ENCODE results near the gene PLA2G5. TPM values are rescaled to one million over a fixed set of nuclear protein-coding genes. Genes with fewer than 3 reads are reported as not detected.
"Not testable (repeated sequence)": the region's sequence is repeated elsewhere in the genome, so short reads cannot be mapped to it uniquely, and the experiment has no call there.

PLA2G5 gene
- total and polyA plus RNA-seq, 2 experiments from 2014 or later: not detected

DNA sequence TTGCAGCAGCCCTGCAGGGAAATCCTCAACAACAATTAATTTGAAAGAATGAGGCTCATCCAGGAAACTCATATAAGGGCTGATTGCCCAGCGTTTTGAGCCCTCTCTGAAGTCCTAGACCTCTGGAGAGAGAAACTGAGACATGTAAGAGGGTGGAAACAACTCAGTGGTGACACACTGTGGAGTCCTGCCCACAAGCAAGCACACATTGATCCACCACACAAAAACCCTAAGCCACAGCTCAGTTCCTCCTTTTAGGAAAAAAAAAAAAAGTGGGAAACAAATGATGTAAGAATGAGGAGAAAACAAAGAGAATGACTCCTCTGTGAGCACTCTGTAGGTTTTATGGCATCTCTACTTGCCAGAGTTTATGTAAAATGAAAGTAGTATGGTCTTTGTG, 22.9 kb upstream of the PLA2G5 start:
- no peak for TF ChIP-seq CTCF (IDR thresholded peaks at IDR 0.05; ENCODE audit: low read depth, low read length)
- H3K4me3 ChIP-seq: no peak overlapping the region
- H3K27ac ChIP-seq: no peak overlapping the region
- no peak for DNase-seq (ENCODE audit: low read depth in 1 of 2, low spot score in 1 of 2)
- no peaks in the 10 kb centered on the region for H3K36me3 ChIP-seq
- no peaks in the 10 kb centered on the region for H3K27me3 ChIP-seq
- no peaks in the 10 kb centered on the region for H3K9me3 ChIP-seq (ENCODE audit: low read depth)
- no peaks in the 10 kb centered on the region for H3K4me1 ChIP-seq (ENCODE audit: low read depth)

GRCh38 chr1:20048563-20048962, 21.4 kb upstream of the PLA2G5 start:
- H3K9me3 ChIP-seq (ENCODE audit: low read depth): no peaks in the 10 kb centered on the region
- no peaks in the 10 kb centered on the region for H3K4me1 ChIP-seq (ENCODE audit: low read depth)
- no peak for TF ChIP-seq CTCF (IDR thresholded peaks at IDR 0.05; ENCODE audit: low read depth, low read length)
- no peak for DNase-seq (ENCODE audit: low read depth in 1 of 2, low spot score in 1 of 2)
- H3K36me3 ChIP-seq: no peaks in the 10 kb centered on the region
- no peaks in the 10 kb centered on the region for H3K27me3 ChIP-seq
- H3K27ac ChIP-seq: no peak overlapping the region
- no peak overlapping the region for H3K4me3 ChIP-seq

- H3K4me3 ChIP-seq; H3K27ac ChIP-seq; H3K36me3 ChIP-seq; H3K4me1 ChIP-seq (ENCODE audit: low read depth); H3K9me3 ChIP-seq (ENCODE audit: low read depth); H3K27me3 ChIP-seq; DNase-seq (ENCODE audit: low read depth in 1 of 2, low spot score in 1 of 2): not testable (repeated sequence)
Measured at GRCh38 chr1:20049056-20049798, 20.8 kb upstream of the PLA2G5 start.

DNA sequence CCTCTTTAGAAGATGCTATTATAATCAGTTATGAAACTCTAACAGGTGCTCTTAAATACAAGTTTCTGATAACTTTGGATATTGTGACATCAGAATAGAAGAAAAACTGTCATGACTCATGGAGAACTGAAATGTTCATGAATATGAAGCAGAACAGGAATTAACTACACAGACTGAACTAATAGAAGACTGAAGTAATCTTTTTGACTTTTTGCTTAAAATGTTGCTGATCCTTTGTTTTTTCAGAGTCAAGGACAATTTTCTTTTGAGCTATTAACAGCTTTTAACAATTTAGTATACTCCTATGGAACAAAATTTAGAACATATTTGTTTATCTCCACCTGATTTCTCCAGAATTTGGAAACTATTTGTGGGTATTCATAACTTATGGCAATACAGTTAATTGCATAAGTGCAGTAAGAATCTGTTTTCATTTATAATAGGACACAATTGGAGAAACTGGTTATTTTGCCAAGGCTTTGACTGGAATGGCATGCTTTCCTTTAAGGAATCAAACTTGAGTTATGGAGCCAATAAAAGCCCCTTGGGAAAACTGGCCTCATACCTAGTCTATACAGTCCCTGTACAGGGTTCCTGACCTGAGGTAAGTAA, 18.7 kb upstream of the PLA2G5 start:
- H3K27ac ChIP-seq: no peak overlapping the region
- H3K9me3 ChIP-seq (ENCODE audit: low read depth): no peaks in the 10 kb centered on the region

DNA sequence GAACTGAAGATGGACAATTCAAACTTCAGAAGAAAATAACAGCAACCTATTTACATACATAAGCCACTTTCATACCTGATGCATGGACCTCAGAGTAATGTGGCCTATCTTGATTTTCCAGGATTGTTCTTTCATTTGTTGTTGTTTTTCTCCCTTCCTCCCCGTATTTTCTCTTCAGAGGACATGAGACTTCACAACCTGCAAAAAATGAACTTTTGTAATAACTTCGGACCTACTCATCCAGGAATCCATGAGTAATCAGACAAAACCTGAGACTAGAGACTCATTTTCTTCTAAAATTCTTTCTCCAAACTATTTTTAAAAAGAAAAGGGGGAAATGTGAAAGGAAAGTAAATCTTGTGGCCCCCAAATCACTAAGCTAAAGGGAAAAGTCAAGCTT, 17.6 kb upstream of the PLA2G5 start:
- H3K36me3 ChIP-seq: no peaks in the 10 kb centered on the region
- no peak for TF ChIP-seq CTCF (IDR thresholded peaks at IDR 0.05; ENCODE audit: low read depth, low read length)
- H3K9me3 ChIP-seq (ENCODE audit: low read depth): no peaks in the 10 kb centered on the region
- no peak overlapping the region for H3K27ac ChIP-seq
- no peak overlapping the region for H3K4me3 ChIP-seq
- H3K4me1 ChIP-seq (ENCODE audit: low read depth): no peaks in the 10 kb centered on the region
- no peak for DNase-seq (ENCODE audit: low read depth in 1 of 2, low spot score in 1 of 2)
- no peaks in the 10 kb centered on the region for H3K27me3 ChIP-seq

More for the DNA sequence above, 18.7 kb upstream of the PLA2G5 start:
- Histone ChIP-seq H3K27me3 (no peaks in the 10 kb centered on the region), H3K4me1 (ENCODE audit: low read depth) (no peaks in the 10 kb centered on the region), H3K4me3 (no peak overlapping the region), H3K36me3 (no peaks in the 10 kb centered on the region)
- no peak for TF ChIP-seq CTCF (IDR thresholded peaks at IDR 0.05; ENCODE audit: low read depth, low read length)
- no peak for DNase-seq (ENCODE audit: low read depth in 1 of 2, low spot score in 1 of 2)

GRCh38 chr1:20057886-20058420, 12.0 kb upstream of the PLA2G5 start:
- Histone ChIP-seq H3K4me1 (ENCODE audit: low read depth) (no peaks in the 10 kb centered on the region), H3K27ac (no peak overlapping the region), H3K36me3 (no peaks in the 10 kb centered on the region), H3K27me3 (no peaks in the 10 kb centered on the region), H3K4me3 (no peak overlapping the region), H3K9me3 (ENCODE audit: low read depth) (no peaks in the 10 kb centered on the region)
- no peak for DNase-seq (ENCODE audit: low read depth in 1 of 2, low spot score in 1 of 2)
- no peak for TF ChIP-seq CTCF (IDR thresholded peaks at IDR 0.05; ENCODE audit: low read depth, low read length)

All from cardiac muscle cell (in vitro differentiated cells and primary cell).